HUES6 (cell line): ENCODE measurements around the gene CFAP99.
"Not testable (repeated sequence)": the region's sequence is repeated elsewhere in the genome, so short reads cannot be mapped to it uniquely, and the experiment has no call there.

Experiments
- H3K27ac ChIP-seq: 2 replicates; pipeline ENCODE4 v1.7.0; 2013; ENCODE audit warnings: low read depth, mild to moderate bottlenecking, low read length, inconsistent platforms
- H3K27me3 ChIP-seq: 2 replicates; pipeline ENCODE4 v1.6.1; 2013; ENCODE audit warnings: low read length; ENCODE audit not compliant: control insufficient read depth, insufficient read depth
- H3K36me3 ChIP-seq: 2 replicates; pipeline ENCODE4 v1.6.1; 2013; ENCODE audit warnings: low read length; ENCODE audit not compliant: control insufficient read depth, insufficient read depth
- H3K4me1 ChIP-seq: 2 replicates; pipeline ENCODE4 v1.6.1; 2013; ENCODE audit warnings: low read length; ENCODE audit not compliant: control insufficient read depth, insufficient read depth
- H3K4me3 ChIP-seq: 2 replicates; pipeline ENCODE4 v1.5.1; 2013; ENCODE audit warnings: low read depth, low read length
- H3K9ac ChIP-seq: one replicate; pipeline ENCODE4 v1.6.1; 2013; ENCODE audit warnings: mild to moderate bottlenecking, low read length
- H3K9me3 ChIP-seq: 2 replicates; pipeline ENCODE4 v1.6.1; 2013; ENCODE audit warnings: low read depth, low read length; ENCODE audit not compliant: control insufficient read depth, insufficient read depth

Gene CFAP99

GRCh38 chr4:2423066-2423465 lies 4.3 kb downstream of the CFAP99 start:
- Histone ChIP-seq H3K4me3 (no peak overlapping the region), H3K27ac (no peak overlapping the region), H3K36me3 (no peaks in the 10 kb centered on the region), H3K27me3 (peaks cover 49% of the 10 kb centered on the region), H3K9me3 (no peaks in the 10 kb centered on the region), H3K9ac (no peak overlapping the region), H3K4me1 (peaks cover 15% of the 10 kb centered on the region; the same call in 1 of the 2 replicates)

DNA sequence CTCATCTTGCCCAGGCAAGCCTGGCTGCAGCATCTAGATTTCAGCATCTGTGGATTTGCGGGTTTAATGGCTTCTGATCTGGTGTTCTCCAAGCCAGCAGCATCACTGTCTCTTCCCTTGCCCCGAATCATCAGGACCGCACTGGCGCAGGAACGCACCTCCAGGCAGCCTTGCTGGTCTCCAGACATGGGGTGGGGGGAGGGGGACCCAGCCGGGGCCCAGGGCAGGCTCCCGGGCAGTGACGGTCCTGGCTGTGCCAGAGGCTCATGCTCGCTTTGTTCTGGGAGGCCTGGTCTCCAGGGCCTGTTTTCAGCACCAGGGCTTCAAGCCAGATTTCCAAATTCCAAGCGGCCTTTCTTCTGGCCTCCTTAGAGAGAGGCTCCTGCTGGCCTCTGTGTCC lies 4.9 kb downstream of the CFAP99 start:
- Histone ChIP-seq H3K4me3 (no peak overlapping the region), H3K9ac (no peak overlapping the region), H3K4me1 (peaks cover 15% of the 10 kb centered on the region; the same call in 1 of the 2 replicates), H3K27ac (no peak overlapping the region), H3K36me3 (no peaks in the 10 kb centered on the region), H3K9me3 (no peaks in the 10 kb centered on the region), H3K27me3 (peaks cover 45% of the 10 kb centered on the region)

DNA sequence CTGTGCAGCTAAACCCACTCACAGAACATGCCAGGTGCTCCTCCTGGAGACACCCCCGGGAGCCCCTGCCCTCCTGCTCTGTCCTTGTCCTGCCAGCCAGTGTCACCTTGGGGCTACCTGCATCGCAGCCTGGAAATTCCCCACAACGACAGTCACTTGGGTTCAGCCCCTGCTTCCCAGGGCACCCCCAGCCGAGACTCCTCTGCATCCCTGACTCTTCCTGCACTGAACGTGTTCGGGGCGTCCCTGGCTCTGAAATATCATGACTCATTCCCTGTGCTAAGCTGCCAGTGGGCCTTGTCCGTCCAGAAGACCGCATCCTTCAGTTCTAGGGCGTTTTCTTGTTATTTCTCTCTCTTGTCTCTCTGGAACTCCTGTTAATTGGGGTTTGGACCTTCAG lies 5.8 kb downstream of the CFAP99 start:
- Histone ChIP-seq H3K27ac (no peak overlapping the region), H3K4me1 (peaks cover 10% of the 10 kb centered on the region; the same call in 1 of the 2 replicates), H3K36me3 (no peaks in the 10 kb centered on the region), H3K9me3 (no peaks in the 10 kb centered on the region), H3K9ac (no peak overlapping the region), H3K27me3 (peaks cover 37% of the 10 kb centered on the region), H3K4me3 (no peak overlapping the region)

GRCh38 chr4:2425386-2426068 lies 6.8 kb downstream of the CFAP99 start:
- Histone ChIP-seq H3K9me3 (no peaks in the 10 kb centered on the region), H3K4me1 (peaks cover 10% of the 10 kb centered on the region; the same call in 1 of the 2 replicates)

GRCh38 chr4:2426069-2426397 lies 7.3 kb downstream of the CFAP99 start:
- H3K27me3 ChIP-seq: peaks cover 22% of the 10 kb centered on the region
- H3K4me1 ChIP-seq: peaks cover 10% of the 10 kb centered on the region; the same call in 1 of the 2 replicates
- no peaks in the 10 kb centered on the region for H3K36me3 ChIP-seq
- no peak overlapping the region for H3K9ac ChIP-seq
- no peak overlapping the region for H3K4me3 ChIP-seq
- no peak overlapping the region for H3K27ac ChIP-seq
- no peaks in the 10 kb centered on the region for H3K9me3 ChIP-seq

More at GRCh38 chr4:2425386-2426068, 6.8 kb downstream of the CFAP99 start:
- no peak overlapping the region for H3K27ac ChIP-seq
- H3K27me3 ChIP-seq: peaks cover 27% of the 10 kb centered on the region
- no peaks in the 10 kb centered on the region for H3K36me3 ChIP-seq
- H3K4me3 ChIP-seq: no peak overlapping the region
- H3K9ac ChIP-seq: no peak overlapping the region

DNA sequence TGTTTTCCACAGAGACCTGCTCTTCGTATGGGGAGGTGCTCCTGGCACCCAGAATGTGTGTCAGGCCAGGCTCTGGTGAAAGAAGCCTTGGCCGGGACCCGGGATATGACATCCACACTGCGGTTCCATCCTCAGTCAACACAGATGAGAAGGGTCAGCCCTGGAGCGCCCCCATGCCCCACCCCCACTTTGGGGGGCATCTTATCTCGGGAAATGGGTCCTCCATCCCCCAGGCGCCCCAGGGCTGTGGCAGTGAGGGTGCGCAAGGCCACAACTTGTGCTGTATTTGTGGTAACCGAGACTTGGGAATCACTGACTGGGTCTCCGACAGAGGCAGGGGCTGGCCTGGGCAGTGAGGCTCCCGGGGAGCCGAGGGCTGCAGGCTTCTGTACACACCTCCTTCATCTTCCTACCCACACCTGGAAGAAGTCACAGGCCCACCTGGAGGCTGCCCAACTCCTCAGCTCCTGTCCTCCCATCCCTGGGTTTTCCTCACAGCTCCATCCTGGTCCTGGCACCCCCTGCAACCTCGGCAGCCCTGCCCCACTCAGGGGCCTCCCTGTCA lies 8.0 kb downstream of the CFAP99 start:
- Histone ChIP-seq H3K27me3 (peaks cover 14% of the 10 kb centered on the region), H3K4me1 (peaks cover 10% of the 10 kb centered on the region; the same call in 1 of the 2 replicates), H3K9me3 (no peaks in the 10 kb centered on the region), H3K36me3 (no peaks in the 10 kb centered on the region), H3K4me3 (no peak overlapping the region), H3K27ac (no peak overlapping the region), H3K9ac (no peak overlapping the region)

- Histone ChIP-seq H3K4me3 (no peak overlapping the region), H3K4me1 (peaks cover 6% of the 10 kb centered on the region; the same call in 1 of the 2 replicates), H3K9ac (no peak overlapping the region), H3K36me3 (no peaks in the 10 kb centered on the region), H3K9me3 (0 out of 2 replicates have a peak, but pooled peaks cover 3% of the 10 kb centered on the region), H3K27me3 (peaks cover 6% of the 10 kb centered on the region; the same call in 1 of the 2 replicates), H3K27ac (no peak overlapping the region)
These were observed 8.9 kb downstream of the CFAP99 start for GRCh38 chr4:2427383-2428334.

DNA sequence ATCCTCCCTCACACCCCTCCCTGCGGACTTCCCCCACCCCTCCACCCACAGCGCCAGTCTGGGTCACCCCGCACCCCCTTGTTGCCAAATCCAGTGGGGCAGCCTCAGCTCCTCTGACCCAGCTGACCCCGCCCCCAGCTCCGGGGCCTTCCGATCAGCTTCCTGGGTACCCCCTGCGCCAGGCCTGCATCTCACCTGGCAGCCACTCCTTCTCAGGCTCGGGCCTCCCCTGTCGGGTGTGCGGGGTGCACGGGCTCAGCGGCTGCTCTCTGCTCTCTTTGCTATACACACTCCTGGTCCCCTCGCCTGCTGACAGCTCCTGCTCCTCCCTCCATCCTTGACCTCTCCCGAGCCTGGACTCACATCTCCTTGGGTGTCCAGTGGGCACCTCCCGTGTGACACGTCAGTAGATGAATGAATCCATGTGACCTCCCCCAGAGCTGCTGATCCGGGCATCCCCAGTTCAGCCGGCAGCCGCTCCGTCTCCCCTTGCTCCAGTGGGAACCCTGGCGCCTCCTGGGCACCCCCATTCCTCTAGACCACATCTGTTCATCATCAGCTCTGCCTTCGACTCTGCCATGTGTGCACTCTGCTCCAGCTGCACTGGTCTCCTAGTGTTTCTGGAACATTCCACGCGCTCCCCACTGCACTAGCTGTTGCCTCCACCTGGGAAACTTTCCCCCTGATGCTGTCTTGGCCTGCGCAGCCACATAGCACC lies 9.9 kb downstream of the CFAP99 start:
- Histone ChIP-seq H3K4me3 (no peak overlapping the region), H3K9ac (no peak overlapping the region), H3K27ac (no peak overlapping the region), H3K9me3 (0 out of 2 replicates have a peak, but pooled peaks cover 3% of the 10 kb centered on the region), H3K36me3 (no peaks in the 10 kb centered on the region), H3K4me1 (peaks cover 7% of the 10 kb centered on the region; the same call in 1 of the 2 replicates), H3K27me3 (no peaks in the 10 kb centered on the region)

GRCh38 chr4:2429945-2430757 lies 11.4 kb downstream of the CFAP99 start:
- H3K27me3 ChIP-seq, H3K9ac ChIP-seq, H3K36me3 ChIP-seq, H3K4me3 ChIP-seq, H3K4me1 ChIP-seq, H3K27ac ChIP-seq, H3K9me3 ChIP-seq: not testable (repeated sequence)

DNA sequence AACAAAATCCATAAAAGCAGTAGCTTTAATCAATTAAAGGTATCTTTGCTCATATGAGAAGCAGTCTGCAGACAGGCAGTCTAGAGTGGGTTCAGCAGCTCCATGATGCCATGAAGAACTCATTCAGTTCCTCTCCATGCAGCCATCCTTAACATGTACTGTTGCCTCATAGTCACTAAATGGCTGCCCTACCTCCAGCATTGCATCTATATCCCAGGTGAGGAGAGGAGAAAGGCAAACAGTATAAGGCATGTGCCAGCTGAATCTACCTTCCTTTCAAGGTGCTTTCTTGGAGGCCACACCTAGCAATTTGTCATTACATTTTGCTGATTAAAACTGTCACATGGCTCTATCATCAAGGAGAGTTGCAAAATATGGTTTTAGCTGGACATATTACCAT lies 13.2 kb downstream of the CFAP99 start:
- H3K9ac ChIP-seq: no peak overlapping the region
- peaks cover 10% of the 10 kb centered on the region; the same call in 1 of the 2 replicates for H3K4me1 ChIP-seq
- H3K27me3 ChIP-seq: no peaks in the 10 kb centered on the region
- H3K4me3 ChIP-seq: no peak overlapping the region
- H3K36me3 ChIP-seq: no peaks in the 10 kb centered on the region
- H3K27ac ChIP-seq: no peak overlapping the region
- 0 out of 2 replicates have a peak, but pooled peaks cover 3% of the 10 kb centered on the region for H3K9me3 ChIP-seq
